ENCODE data around the gene TNS3.

DNA sequence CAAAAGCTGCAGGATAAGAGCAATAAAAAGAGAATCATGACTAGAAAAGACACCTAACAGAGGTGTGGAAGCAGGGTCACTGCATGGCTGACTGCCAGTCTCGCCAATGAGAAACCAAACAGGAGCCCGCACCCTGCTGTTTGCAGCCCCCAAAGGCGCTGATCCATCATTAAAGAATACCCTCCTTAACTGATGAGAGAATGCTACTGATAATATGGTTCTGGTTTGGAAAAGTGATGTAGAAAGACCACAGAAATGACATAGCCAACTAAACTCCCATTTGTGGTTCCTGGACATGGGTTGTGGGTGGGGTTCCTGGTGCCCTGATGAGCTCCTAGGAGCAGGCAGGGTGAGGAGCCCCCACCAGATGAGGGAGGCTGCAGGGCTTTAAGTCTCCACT lies 207.4 kb downstream of the TNS3 start:
- no peak for TF ChIP-seq POLR2AphosphoS5 (IDR thresholded peaks at IDR 0.05; ENCODE audit: borderline replicate concordance, low read depth, low read length)
- no peak for TF ChIP-seq EZH2 (IDR thresholded peaks at IDR 0.05)
- no peak for TF ChIP-seq FOXP2 (optimal IDR thresholded peaks at IDR 0.05; ENCODE audit: control extremely low read depth, extremely low read length, insufficient read depth)
